NCI-H2227 treated with DMSO at 0.1 percent for 48 hours (cell line): ENCODE measurements around the gene FANCB.
A peak's percentile ranks its signal among the peaks of the same experiment; 100 is the strongest.

Source experiments
- DNase-seq: peaks from one replicate; lab custom pipeline; 2025; lab: John Stamatoyannopoulos, UW

FANCB gene

DNA sequence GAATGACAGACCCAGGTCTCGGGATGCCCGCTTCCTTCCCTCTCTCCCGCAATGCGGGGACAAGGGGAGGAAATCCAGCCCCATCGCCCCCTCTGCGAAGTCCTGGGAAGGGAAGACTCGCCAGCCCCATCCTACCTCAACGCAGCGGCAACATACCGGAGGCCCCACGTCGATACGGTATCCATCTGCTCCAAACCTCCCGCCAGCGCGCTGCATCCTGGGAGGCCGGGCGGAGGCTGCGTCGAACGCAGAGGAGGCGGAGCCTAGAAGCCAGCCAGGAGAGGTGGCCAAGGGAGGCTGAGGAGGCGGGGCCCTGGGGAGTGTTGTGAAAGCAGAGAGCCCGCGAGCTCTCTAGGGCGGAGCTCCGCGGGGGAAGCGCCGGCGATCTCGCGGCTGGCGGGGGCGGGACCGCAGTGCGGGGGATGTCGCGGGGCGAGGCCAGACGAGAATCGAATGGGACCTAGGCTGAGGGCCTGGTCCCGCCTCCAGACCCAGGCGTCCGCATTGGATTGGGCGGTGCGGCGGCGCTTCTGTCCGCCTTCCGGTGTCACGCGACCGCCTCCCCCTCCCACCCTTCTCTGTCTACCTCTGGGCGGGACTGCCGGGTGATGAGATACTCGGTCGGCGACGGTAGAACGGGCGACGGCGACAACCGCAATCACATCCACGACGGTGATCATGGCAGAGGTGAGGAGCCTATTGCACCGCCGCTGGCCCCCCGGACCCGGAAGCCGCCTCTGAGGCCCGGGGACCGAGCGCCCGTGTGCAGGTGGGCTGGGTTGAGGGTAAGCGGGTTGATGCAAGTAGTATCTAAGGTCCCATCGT, at the start of gene FANCB, which contains the start of gene MOSPD2:
FANCB (minus strand) TSS at position 219 of the 825 bp plus-strand sequence. CDS start 7,559 bp downstream, outside the sequence.
MOSPD2 (plus strand) TSS at position 571 of the 825 bp plus-strand sequence; CDS start at position 679, 108 bp downstream.
- peak; percentile 96 for DNase-seq

DNA sequence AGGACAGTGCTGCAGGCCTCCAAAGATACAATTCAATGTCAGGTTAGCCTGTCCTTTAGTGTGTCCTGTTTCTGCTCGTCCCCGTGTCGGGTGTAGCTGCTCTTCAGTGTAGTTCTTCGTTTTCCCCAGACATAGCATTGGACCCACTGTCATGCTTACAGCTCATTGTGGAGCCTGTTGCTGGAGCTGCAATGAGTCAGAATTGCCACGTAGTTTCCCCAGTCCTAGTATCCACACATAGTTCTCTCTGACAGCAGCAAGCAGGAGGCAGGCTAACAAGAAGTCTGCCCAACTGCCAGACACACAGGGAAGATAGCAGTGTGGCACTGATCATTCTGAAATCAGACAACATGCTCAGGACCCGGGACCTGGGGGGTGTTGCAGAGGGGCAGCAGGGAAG, 49.6 kb upstream of the FANCB start:
- DNase-seq = no peak

DNA sequence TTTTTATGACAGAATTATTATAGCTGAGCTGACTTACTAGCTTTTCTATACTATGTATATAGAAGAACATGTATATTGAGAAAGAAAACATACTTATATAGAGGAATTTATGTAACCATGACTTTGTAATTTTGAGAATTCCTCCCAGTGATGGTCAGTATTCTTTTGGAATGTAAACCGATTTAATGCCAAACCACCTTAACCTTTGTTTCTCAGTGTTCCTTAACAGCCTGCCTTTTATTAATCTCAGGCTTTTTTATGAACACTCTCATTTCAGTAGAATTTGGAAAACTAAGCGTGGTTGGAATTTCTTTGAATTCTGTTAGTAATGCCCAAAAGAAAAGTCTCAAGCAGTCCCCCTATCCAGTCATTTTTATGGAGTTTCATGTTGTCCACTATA, 47.3 kb upstream of the FANCB start:
- DNase-seq = no peak

DNA sequence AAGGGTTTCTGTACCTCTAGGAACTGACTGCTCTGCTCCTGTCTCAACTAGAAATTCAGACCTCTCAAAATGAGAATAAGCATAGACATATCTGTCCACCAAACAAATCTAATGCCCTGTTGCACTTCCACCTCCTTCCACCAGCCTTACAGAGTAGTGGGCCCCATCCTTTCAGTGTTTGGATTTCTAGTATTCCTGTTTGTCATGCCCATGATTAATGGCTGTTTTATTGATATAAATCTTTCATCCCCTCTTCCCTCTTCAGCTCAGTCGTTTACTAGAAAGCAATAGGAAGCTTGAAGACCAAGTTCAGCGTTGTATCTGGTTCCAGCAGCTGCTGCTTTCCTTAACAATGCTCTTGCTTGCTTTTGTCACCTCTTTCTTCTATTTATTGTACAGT, 46.5 kb upstream of the FANCB start:
- DNase-seq = no peak

DNA sequence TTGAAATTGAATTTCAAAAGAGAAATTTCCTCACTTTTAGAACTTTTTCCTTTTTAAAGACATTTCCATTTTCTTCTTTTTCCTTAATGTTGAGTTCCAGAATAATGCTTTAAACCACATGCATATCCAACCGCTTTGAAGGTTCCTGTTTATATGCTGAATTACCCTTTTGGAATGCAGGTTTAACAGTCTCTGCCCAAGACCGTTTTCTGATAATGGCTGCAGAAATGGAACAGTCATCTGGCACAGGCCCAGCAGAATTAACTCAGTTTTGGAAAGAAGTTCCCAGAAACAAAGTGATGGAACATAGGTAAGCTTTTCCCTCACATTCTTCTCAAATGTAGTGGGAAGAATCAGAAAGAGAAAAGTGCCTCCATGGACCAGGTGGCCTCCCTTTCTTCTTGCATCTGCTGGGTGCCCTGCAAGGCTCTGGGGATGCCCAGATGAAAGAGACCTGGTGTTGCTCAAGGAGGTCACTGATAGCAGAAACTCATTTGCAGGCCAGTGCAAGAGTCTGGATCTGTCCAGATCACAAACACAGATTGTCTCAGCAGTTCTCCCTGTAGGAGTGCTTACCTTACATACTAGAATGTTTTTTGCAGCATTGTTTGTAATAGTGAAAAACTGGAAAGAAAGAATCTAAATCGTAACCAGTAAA, 43.3 kb upstream of the FANCB start:
- no peak for DNase-seq

DNA sequence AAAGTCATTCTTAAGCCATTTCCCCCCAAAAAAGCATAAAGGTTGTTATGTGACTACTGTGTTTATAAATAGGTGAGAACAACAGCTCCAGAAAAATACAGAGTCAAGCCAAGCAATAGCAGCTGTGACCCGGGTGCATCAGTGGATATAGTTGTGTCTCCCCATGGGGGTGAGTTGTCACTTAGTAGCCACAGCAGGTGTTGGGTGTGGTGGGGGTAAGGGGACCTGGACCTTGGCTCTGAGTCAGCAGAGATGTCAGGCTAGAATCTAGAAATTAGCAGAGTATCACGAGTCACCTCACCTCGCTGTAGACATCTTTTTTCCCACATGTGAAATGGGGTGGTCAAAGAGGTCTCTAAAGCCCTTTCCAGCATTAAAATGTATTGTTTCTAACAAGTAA, 42.7 kb upstream of the FANCB start:
- no peak for DNase-seq

DNA sequence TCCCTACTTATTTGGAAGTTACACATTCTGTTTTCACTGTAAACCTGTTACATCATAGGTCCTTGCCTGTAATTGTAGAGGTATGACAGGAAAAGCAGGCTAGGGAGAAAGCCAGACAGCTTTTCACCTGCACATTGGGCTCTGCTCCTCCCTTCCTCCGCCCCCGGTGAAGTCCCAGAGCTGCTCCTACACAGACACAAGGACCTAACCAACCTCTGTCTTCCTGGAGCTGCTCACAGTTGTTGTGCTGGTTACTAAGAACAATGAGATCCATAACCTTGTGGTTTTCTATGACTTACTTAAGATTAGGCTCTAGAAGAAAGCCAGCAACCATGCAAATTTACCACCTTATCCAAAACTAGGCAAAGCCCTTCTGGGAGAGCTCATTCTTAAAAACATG, 40.4 kb upstream of the FANCB start:
- DNase-seq = no peak

DNA sequence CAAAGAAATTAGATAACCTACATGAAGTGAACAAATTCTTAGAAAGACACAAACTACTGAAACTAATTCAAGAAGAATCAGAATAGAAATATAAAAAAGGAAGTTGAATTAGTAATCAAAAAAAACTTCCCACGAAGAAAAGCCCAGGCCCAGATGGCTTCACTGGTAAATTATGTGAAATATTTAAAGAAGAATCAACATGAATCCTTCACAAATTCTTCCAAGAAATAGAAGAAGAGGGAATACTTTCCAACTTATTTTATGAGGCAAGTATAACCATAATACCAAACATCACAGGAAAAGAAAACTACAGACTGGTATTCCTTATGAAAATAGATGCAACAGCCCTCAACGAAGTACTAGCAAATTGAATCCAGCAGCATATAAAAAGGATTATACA, 31.0 kb upstream of the FANCB start:
- no peak for DNase-seq

DNA sequence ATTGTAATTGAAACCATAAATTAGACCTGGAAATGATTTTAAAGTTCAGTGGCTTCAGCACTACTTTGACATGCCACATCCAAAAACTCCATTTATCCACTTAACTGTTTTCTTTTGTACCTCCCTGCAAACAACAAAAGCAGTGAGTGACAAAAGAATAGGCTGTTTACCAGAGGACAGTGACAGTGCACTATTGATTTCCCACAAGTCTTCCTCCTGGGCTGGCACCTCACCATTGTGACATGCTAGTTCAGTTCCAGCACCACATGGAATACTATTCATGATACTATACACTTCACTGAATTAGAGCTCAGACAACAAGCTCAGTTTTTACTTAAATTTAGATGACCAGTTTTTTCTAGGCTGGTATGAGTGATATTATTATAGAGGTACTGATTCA, 29.7 kb upstream of the FANCB start:
- peak; percentile 78 for DNase-seq

DNA sequence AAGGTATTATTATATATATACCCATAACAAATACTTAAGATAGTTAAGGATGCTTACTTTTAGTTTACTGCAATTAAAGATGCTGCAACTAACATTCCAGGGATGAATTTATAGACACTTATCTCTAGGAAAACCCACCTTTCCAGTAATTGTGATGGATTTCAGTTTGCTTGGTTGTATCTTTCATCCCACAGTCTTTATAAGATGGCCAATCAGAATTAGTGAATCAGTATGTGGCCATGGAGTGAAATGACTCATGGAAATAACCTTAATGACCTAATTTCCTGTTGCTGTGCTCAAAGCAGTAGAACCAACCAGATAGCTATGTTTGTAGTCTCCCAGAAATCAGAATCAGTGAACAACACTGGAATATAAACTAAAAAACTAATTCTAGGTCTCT, 26.7 kb upstream of the FANCB start:
- peak; percentile 59 for DNase-seq

DNA sequence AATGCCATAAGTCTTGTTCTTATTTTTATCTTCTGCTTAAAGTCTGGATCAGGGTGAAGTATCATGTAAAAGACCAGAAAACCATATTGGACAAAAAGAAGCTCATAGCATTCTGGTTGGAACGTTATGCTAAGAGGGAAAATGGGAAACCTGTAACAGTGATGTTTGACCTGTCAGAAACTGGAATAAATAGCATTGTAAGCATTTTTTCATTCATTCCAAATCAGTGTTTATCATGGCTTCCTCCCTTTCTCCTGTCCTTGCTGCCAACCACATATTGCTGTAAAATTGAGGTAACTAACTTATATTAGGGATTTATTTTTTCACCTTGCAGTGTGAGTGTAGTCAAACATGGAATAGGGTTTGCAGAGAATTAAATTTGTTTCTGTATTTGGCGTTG, 24.2 kb upstream of the FANCB start:
- DNase-seq = no peak

DNA sequence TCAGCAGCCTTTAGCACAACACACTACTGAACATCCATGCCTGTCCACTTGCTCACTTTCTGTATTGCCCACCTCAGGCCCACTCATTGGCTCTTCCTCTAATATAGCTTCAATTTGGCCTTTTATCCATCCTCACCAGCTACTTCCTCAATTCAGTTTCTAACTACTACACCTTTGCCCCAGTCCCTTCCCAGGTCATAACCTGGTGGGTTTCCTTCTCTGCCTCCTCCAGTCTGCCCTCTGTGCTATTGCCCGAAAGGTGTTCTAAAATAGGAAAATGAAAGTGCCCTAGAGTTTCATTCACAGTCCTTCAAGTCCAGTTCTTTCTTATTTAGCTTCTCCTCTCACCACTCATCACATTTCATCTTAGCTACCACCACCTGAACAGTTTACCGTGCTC, 23.4 kb upstream of the FANCB start:
- no peak for DNase-seq

DNA sequence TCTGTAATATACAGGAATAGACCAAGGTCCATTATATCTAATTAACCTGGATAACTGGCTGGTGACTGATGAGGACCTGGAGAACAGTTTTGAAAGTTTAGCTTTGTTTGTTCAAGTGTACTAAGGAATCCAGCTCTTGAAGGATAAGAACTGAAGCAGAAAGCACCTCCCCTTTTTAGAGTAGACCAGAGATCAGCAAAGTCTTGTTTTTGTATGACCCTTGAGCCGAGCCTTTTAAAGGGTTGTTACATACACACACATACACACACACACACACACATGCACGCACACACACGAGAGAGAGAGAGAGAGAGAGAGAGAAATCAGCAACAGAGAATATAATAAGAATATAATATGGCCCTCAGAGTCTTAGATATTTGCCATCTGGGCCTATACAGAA, 13.4 kb upstream of the FANCB start:
- no peak for DNase-seq

DNA sequence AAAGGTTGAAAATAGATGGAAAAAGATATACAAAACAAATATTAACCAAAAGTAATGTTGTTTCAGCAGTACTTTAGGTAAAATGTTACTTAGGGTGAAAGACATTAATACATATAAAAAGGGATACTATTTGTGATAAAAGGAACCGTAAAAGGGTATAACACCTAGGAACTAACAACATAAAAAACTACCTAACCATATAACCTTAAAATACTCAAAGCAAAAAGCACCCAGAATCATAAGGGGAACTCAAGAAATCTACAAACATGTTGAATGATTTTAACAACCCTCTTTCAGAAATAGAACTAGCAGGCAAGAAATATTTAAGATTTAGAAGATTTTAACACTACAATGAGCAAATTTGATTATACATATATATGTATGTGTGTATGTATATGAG, 11.8 kb upstream of the FANCB start:
- no peak for DNase-seq

DNA sequence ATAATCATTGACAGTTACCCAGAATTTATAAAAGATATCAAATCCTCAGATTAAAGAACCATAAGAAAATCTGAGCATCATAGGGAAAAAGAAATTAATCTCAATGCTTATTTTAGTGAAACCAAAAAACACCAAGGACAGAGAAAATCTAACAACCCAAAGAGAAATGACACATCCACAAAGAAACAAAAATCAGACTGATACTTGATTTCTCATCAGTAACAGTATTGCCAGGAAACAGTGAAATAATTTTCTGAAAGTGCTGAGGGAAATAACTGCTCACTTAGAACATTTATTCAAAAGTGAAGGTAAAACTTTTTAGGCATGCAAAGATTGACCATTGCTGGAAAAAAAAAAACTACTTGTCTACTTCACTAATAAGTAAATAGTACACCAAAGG, 11.0 kb upstream of the FANCB start:
- DNase-seq = no peak

DNA sequence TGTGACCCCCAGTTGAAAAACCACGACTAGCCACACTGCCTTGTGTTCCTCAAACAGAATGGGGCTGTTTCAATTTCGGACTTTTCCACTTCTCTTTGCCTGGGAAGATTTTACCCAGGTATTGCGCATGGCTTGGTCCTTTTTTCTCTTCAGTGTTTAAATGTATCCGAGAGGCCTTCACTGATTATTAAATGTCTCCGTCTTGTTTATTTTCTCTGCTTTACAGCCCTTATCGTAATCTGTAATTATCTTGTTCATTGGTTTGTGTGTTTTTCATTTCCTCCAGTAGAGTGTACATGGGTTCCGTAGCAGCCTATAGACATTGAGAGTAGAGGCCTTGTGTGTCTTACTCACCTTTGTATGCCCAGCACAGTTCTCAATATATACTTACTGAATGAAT, 2.8 kb upstream of the FANCB start:
- DNase-seq = peak; percentile 25

DNA sequence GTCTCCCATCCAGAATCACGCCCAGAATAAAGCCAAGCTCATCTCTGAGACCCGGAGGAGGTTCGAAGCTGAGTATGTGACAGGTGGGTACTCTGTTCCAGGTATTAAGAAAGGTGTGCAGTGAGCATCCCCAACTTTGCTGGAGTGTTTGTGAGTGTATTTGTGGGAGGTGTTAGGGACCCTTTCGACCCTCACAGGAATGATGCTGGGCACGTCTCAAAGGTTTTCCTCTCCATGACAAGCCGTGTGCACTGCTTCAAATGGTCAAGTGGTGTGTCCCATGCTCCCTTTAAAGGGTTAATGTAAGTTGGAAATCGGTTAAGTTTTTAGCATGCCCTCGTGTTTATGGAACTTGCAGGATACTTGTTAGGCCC, 794 bp upstream of the FANCB start:
- DNase-seq = no peak

DNA sequence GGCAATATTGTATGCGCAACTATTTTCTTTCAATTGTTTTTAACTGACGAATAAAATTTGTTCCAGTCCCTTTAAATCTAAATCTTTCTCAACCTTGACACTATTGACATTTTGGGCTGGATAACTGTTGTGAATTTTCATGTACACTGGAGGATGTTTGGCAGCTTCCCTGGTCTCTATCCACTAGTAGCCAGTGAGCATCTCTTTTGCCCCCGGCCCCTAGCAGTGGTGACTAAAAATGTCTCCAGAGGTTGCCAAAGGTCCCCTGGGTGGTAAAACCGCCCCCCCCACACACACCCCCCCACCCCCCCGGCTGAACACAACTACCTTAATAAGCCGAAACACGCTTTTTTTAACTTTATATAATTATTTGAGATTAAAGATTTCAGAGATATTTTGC, 514 bp downstream of the FANCB start:
- no peak for DNase-seq

DNA sequence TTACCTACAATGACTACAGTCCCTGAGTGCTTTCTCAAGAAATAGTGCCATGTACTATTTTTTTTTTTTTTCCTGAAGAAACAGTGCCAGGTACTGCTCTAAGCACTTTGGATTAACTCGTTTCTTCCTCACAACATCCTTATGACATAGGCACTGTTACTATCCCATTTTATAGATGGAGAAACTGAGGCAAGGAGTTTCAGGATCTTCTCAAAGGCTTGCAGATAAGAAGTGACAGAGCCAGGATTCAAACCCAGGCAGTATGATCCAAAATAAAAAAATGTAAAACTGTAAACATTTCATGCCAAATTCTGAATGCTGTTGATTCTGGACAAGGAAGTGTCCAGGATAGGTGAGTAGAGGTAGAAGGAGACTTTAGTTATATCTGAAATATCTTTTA, 1.1 kb downstream of the FANCB start:
- no peak for DNase-seq

DNA sequence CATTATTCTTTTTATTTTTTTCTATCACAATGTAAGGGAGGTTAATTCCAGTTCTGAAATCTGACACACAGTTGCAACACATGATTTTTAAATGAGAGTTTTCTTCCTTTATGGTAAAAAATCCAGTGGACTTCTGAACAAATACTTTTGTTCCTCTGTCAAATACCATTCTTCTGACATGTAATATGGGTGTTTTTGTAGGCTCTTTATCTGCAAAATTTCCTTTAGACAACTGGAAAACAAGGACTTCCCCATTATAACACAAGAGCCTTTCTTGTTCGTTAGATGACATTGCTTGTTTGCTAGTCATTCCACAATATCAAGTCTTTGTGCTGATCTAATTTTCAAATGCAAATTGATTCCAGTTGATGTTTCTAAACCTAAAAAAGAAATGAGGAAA, 7.7 kb downstream of the FANCB start:
- DNase-seq = no peak

DNA sequence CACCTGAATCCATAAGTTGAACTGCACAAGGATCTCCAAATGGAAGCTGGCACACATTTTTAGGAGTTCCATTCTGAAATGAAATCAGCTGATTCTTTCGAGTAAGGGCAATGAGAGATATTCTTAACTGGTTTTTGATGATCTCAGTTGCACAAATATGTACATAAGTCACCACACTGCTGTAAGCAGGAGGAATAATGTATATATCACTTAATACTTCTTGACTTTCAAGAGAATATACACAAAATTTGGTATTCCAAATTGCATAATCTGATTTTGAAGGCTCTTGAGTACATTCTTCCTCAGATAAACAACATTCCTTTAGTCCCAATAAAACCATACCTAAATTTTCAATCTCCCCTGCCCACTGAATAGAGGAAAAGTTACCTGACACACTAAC, 8.2 kb downstream of the FANCB start:
- DNase-seq = no peak

DNA sequence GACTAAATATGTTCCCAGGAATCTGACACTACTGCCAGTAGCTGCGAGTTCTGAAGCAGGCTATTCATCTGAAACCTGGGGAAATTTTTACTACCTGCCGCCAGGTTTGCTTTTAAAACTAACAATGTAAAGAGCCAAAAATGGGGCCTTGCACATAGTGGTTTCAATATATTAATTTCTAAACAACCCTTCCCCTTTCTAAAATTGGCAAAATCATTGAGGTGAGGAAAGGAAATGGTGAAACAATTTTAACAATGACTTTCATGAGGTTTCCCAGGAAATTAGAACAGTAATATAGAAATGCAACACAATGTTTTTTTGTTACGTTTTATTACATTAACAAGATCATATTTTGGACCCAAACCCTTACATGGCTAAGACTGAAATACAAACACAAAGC, 21.3 kb downstream of the FANCB start:
- DNase-seq = no peak

DNA sequence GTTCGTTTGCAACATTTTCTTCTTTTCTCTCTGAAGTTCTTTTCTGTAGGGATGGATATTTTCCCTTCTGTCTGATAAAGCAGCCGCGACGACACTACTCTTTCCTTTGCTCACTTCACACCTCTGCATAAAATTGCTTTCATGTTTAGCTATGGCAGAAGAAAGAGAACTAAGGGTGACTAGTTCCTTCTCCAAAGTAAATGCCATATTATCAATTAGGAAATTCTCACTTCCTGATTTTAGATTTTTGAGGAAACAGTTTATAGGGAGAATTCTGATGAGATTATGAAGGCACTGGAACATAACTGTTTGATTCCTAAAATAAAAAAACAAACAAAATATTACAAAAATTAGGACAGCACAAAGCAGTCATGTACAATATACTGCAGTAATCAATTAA, 29.2 kb downstream of the FANCB start:
- no peak for DNase-seq

DNA sequence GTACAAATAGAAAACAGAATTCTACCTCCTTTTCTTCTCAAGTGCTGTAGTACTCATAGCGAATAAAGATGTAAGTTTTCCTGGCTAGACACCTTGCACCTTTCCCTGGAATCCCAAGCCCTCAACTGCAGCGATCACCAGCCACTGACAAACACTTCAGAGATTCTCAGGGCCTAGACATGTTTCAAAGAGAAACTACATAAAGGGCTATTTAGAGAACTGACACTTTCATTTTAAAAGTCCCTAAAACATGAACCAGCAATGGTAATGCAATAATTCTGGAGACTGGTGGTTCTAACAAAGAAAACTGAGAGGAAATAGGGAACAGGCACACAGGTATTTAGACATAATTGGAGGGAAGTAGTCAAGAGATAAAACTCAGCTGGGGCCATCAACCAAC, 35.7 kb downstream of the FANCB start:
- no peak for DNase-seq
